Tibial nerve (tissue), 3 donors: ENCODE results near the gene KCNE3.
"Not testable (repeated sequence)": the region's sequence is repeated elsewhere in the genome, so short reads cannot be mapped to it uniquely, and the experiment has no call there.

ENCODE experiments used
- CTCF ChIP-seq, 5 experiments: fragments of 200-600 bp in 3 of 5; fragments of 450-650 bp in 2 of 5; sonication (generic) in 3 of 5; IDR thresholded peaks; one replicate each; pipeline ENCODE4 v1.5.1; 2016 to 2019; ENCODE audit warnings: antibody characterized with exemption in 5 of 5, mild to moderate bottlenecking in 3 of 5, moderate library complexity in 2 of 5
- POLR2A ChIP-seq, 2 donors: fragments of 450-650 bp; IDR thresholded peaks; one replicate each; pipeline ENCODE4 v1.6.1; 2017; ENCODE audit warnings: antibody characterized with exemption in 2 of 2, mild to moderate bottlenecking in 2 of 2, moderate library complexity in 2 of 2

GRCh38 chr11:74416974-74417373 lies 50.4 kb downstream of the KCNE3 start:
- not testable (repeated sequence) for TF ChIP-seq CTCF, POLR2A (IDR thresholded peaks at IDR 0.05)
